Activated naive CD8-positive, alpha-beta T cell (primary cell): ENCODE measurements around the gene GFPT1.

Experiments
- H3K27ac Mint-ChIP-seq: one replicate; pipeline ENCODE4 v1.8.0; 2021; ENCODE audit warnings: mixed read lengths
- H3K27me3 Mint-ChIP-seq: one replicate; pipeline ENCODE4 v1.8.0; 2021; ENCODE audit warnings: mixed read lengths
- H3K36me3 Mint-ChIP-seq: one replicate; pipeline ENCODE4 v1.8.0; 2021; ENCODE audit warnings: mixed read lengths
- H3K4me1 Mint-ChIP-seq: one replicate; pipeline ENCODE4 v1.8.0; 2021; ENCODE audit warnings: low read depth, mixed read lengths
- H3K4me3 Mint-ChIP-seq: one replicate; pipeline ENCODE4 v1.8.0; 2021; ENCODE audit warnings: mild to moderate bottlenecking, mixed read lengths
- H3K9me3 Mint-ChIP-seq: one replicate; pipeline ENCODE4 v1.8.0; 2021; ENCODE audit warnings: low read depth, mixed read lengths

GFPT1 gene

DNA sequence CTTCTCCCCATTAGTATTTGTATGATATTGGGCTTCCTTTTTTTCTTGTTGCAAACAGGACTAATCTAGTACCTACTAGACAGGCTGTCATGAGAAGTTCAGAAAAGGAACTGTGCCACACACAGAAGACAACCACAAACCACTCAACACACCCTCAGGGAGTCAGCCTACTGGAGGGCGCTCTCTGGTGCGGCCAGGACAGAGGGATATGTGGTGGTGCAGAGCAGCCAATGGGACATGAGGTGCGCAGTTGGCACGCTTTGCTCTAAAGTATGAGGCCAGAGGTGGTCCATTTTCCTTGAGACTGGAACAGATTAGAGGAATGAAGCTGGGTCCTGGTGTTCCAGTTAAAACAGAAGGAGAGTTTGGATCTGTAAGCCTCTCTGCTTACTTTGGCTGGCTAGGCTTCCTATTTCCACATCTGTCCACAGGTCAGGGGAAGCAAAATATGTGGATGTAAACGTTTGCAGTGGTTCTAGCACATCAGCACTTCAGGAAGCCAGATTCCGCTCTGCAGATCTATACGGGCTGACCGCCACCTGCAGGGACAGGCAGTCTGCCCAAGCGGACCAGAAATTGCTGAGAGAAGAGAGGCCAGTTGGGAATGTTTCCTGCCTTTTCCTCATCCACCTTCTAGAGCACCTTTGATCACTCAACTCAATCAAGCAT lies 114.1 kb downstream of the GFPT1 start:
- no peaks in the 10 kb centered on the region for H3K36me3 Mint-ChIP-seq
- H3K27me3 Mint-ChIP-seq, result peaks cover 34% of the 10 kb centered on the region
- no peak overlapping the region for H3K27ac Mint-ChIP-seq
- H3K9me3 Mint-ChIP-seq, result no peaks in the 10 kb centered on the region
- no peaks in the 10 kb centered on the region for H3K4me1 Mint-ChIP-seq
- H3K4me3 Mint-ChIP-seq, result no peak overlapping the region

DNA sequence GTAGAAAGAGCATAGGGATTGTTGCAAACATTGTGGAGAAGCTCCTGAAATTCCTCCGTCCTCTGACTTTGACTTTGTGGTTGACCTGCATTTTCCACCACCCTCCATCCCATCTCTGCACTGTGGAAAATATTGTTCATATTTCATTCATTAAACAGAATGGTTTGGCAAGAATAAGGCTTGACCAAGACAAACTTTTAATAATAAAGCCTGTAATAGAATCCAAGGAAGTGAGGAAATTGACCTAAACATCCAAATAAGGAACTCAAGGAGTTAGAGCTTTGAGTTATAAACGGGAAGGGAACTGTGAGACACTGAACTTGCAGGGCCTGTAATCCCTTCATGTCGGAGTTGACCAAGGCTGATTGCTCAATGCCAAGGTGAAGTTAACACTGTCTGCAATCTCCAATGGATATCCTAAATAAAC lies 115.2 kb downstream of the GFPT1 start:
- H3K27me3 Mint-ChIP-seq, result peaks cover 33% of the 10 kb centered on the region

More for the DNA sequence above, 115.2 kb downstream of the GFPT1 start:
- Mint-ChIP-seq H3K4me3 (no peak overlapping the region), H3K27ac (no peak overlapping the region), H3K4me1 (no peaks in the 10 kb centered on the region), H3K36me3 (no peaks in the 10 kb centered on the region), H3K9me3 (no peaks in the 10 kb centered on the region)
